ENCODE measurements around the gene LRP1B. TPM values are rescaled to one million over a fixed set of nuclear protein-coding genes. Genes with fewer than 3 reads are reported as not detected.

LRP1B gene
- total RNA-seq, 1 donor from 2014 or later, result 71.4 TPM

DNA sequence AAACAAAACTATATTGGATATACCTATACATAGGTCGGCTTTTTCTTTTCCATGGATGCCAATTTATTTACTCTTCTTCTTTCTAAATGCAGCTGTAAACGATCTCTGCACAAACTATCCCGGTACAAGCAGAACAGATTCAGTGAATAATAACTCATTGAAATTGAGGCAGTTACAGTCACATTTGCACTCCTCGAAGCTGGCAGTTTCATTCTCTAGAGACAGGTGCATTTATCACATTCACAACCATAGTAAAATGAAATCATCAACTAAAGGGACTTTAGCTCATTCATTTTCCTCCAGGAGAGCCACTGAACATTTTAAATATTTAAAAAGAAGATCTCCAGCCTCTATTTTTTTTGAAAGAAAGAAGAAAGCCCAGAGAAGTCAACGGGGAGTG is 551.7 kb downstream of the LRP1B start:
- no peak for DNase-seq

DNA sequence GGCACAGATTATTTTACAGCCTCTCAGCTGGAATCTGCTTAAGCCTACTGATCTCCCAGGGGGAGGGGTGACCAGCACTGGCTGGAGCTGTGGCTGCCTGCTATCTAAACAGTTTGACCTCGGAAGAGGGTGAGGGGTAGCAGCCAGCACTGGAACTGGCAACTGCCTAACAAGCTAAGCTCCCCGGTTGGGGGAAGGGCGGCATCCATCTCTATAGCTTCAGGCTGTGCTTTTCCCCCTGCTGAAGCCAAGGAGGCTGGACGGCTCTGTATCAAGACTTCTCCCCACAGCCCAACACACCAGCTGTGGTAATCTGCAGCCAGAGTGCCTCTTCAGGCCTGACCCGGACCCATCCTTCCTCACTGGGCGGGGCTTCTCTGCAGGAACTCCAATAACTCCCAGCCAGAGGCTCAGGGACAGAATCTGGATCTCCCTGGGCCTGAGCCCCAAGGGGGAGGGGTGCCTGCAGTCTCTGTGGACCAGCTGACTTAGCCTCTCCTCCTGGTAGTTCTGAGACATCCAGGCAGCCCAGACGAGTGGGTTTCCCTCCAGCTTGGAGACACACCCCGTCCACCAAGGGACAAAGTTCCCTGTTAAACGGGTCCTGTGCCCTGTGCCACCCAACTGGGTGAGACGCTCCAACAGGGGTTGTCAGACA is 560.2 kb downstream of the LRP1B start:
- DNase-seq, result no peak

GRCh38 chr2:141569941-141570340 is 560.9 kb downstream of the LRP1B start:
- DNase-seq, result no peak

DNA sequence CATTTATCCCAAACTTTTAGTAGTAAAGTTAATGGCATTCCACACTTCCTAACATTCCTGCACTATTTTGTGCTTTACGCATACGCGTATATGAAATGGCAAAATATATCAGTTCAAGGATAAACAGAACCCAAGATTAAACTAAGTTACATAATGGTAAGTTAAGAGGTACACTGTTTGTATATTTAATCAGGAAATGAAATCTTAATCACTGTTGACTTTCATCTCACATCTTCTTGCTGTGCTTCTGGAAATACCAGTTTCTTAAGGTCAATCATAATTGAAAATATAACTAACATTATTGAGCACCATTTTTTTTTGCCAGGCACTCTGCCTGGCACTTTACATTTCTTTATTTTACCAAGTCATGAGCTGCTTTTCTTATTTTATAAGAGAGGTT is 565.2 kb downstream of the LRP1B start:
- DNase-seq, result no peak

- DNase-seq, result no peak
Observed at GRCh38 chr2:141560723-141561122, 570.1 kb downstream of the LRP1B start.

- no peak for DNase-seq
Observed at GRCh38 chr2:141557329-141558095, 573.3 kb downstream of the LRP1B start.

GRCh38 chr2:141555876-141556470 is 574.8 kb downstream of the LRP1B start:
- no peak for DNase-seq

DNA sequence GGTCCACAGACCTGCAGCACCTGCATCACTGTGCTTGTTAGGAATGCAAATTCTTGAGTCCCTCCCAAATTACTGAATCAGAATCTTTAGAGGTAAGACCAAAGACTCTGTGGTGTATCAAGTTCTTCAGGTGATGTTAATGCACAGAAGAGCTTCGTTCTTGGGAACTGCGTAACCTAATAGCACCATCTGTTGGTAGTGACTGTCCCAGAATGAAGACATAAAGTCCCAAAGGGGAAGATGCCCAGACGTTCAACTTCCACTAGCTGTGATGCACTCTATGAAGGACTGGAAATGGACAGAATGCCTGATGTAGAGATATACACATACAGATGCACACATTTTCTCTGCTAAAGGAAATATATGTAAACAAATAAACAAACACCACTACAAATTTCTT is 576.0 kb downstream of the LRP1B start:
- DNase-seq, result no peak

DNA sequence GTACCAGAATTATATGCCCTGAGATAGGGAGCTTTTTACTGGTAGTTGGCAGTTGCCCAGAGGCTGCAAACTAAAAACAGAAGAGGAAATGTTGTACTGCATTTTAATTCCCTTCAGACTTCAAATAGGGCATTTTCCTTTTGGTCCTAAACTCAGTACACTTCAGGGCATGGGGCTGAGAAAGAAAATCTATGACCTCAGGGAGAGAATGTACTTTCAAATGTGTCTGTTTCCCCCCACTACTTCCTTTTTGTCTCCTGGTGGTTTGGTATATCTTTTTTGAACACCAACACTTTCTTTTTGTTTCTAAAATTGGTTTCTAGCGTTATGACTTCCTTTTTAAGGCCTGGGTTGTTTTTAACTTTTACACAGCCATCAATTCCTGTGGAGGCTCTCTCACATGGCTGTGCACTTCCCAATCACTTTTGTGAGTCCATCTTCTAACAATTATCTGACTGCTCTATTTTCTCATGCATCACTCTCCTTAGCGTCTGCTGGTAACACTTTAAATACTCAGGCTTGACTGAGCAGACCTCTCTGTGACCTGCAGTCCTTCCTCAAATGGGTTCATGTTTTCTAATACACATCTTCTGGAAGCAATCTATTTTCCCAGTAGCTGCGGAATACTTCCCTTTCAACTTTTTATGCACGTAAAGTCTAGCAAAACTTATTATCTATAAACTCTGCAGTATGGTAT is 596.0 kb downstream of the LRP1B start:
- DNase-seq, result no peak

DNA sequence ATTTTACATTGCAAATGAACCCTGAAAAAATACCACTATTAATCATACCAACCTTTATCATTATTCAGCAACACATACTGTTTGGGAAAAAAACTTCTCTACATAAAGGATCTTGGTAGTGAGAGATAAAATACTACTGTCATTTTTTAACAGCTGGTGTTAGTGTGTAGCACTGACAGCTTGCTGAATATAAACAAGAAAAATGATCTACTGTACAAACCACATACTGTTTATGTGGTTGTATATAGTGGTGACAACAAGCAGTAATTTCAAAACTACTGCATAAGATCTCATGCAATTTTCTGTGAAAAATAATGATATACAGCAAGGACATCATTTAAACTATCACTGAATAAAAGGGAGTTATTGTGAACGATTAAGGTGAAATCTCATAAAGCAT is 601.2 kb downstream of the LRP1B start:
- no peak for DNase-seq

DNA sequence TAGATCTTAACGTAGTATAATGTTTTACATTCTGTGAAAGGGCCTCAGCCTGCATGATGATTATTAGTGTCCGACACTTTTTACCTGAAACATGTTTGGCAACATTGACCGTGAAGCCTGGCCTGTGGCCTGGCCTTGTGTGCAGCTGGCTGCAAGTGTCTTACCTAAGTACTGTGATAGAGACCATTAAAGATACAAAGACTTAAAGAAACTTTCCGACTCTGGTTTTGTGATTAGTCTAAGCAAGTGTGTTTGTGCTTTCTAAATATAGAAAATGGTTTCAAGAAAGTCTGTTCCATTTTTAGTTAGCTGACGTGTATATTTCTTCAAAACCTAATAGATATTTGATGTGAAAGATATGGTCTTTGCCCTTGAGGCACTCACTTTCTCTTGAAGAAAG is 601.8 kb downstream of the LRP1B start:
- DNase-seq, result no peak

DNA sequence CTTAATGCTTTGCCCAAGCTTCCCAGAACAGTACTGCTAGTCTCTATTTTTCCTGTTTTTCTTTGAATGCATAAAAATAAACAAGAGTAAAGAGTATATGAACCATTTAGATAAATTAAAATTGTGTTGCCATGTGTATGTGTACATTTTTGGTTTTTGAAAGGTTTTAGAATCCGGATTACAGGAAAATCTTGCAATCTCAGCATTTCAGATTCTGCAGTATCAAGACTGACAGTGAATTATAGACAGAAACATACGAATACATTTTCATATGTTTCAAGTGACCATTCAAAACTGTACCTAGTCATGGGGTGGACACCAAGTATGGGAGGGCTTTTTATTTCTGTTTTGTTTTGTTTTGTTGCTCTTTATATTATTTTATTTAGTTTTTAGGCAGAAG is 604.1 kb downstream of the LRP1B start:
- DNase-seq, result no peak

- DNase-seq, result no peak
Observed at GRCh38 chr2:141524777-141525176, 606.0 kb downstream of the LRP1B start.

- no peak for DNase-seq
Observed at GRCh38 chr2:141523199-141523598, 607.6 kb downstream of the LRP1B start.

- no peak for DNase-seq
Observed at GRCh38 chr2:141522702-141523101, 608.1 kb downstream of the LRP1B start.

DNA sequence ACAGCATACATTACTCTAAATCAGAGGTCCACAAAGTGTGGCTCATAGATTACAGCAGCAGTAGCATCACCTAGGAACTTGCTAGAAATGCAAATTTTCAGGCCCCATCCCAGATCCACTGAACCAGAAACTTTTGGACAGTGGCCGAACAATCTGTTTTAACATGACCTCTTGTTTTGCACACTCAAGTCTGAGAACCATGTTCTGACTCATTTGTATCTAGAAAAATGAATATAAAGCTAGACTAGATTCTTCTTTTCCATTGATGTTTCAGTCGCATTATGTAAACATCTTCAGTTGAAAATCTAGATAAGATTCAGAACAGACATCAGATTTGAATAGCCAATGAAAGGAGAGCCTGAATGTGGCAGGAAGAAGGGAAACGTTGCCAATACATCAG is 608.8 kb downstream of the LRP1B start:
- DNase-seq, result no peak

DNA sequence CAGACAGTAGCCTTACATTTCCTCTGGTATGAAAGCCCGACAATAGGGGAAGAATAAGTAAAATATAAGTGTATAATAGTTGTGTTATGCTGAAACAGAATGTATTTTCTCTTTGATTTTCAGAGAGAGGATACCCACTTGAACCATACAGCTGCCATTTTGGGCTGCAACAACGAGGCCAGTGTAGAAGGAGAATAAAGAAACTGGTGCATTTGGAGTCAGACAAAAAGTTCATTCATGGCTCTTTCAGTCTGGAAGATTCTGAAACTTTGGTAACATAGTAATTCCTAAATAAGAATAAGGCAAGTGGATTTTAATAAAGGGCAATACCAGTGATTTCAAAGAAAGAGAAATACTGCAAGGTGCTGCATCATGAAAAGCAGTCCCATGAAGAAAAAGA is 610.9 kb downstream of the LRP1B start:
- no peak for DNase-seq

- DNase-seq, result no peak
Observed at GRCh38 chr2:141517852-141518421, 612.9 kb downstream of the LRP1B start.

GRCh38 chr2:141517180-141517851 is 613.5 kb downstream of the LRP1B start:
- no peak for DNase-seq

- DNase-seq, result no peak
Observed at GRCh38 chr2:141515931-141516330, 614.9 kb downstream of the LRP1B start.

DNA sequence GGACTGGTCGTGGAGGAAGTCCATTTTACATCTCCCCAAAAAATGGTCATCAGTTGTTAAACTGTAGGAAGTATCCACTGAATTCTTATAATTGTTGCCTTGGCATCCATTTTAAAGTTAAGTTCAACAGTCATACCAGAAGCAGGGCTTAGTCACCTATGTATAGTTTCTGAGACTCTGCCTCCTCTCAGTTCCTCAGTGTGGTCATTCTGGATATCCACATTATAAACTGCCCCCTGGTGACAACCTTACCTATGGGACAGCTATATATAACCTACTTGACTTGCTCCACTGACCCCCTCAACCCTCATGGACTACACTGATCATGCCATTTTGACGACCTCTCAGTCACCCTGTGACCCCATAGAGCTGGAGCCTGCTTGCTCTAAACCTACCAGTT is 617.0 kb downstream of the LRP1B start:
- no peak for DNase-seq

All from occipital lobe (tissue), 2 donors.